Transverse colon (tissue), 4 donors: ENCODE results near the gene LAMB4. TPM values are rescaled to one million over a fixed set of nuclear protein-coding genes. Genes with fewer than 3 reads are reported as not detected.
A peak's percentile ranks its signal among the peaks of the same experiment; 100 is the strongest.

ENCODE experiments used
- DNase-seq: peaks from one replicate; pipeline ENCODE4 v3.0.0-alpha.2; 2019
- H3K27ac ChIP-seq, 4 donors: fragments of 200-600 bp; sonication (generic); 2 replicates each; pipeline ENCODE4 v1.5.1; 2016 to 2018; ENCODE audit warnings: inconsistent platforms in 4 of 4
- H3K27me3 ChIP-seq: fragments of 200-600 bp; sonication (generic); 2 replicates; pipeline ENCODE4 v1.5.1; 2017; ENCODE audit warnings: inconsistent platforms
- H3K36me3 ChIP-seq, 4 donors: fragments of 200-600 bp; sonication (generic); 2 replicates each; pipeline ENCODE4 v1.5.1; 2017 to 2019; ENCODE audit warnings: inconsistent platforms in 4 of 4
- H3K4me1 ChIP-seq, 4 donors: fragments of 200-600 bp; sonication (generic); 2 replicates each; pipeline ENCODE4 v1.5.1; 2017 to 2020; ENCODE audit warnings: inconsistent platforms in 4 of 4
- H3K4me3 ChIP-seq, 4 donors: fragments of 200-600 bp; sonication (generic); 1 replicate in 1 of 4; 2 replicates in 3 of 4; pipeline versions ENCODE4 v1.5.1 to v1.6.1; 2017 to 2019; ENCODE audit warnings: inconsistent platforms in 4 of 4
- H3K9me3 ChIP-seq, 2 donors: fragments of 200-600 bp; sonication (generic); 2 replicates each; pipeline ENCODE4 v1.5.1; 2017 to 2019; ENCODE audit warnings: inconsistent platforms in 2 of 2
- EP300 ChIP-seq: sonication (generic); formaldehyde crosslinking; IDR thresholded peaks from one replicate; pipeline ENCODE4 v1.6.1; 2017; ENCODE audit warnings: antibody characterized with exemption, low read depth
- POLR2A ChIP-seq: fragments of 450-650 bp; IDR thresholded peaks from one replicate; pipeline ENCODE4 v1.6.1; 2016; ENCODE audit warnings: antibody characterized with exemption, mild to moderate bottlenecking, moderate library complexity
- POLR2AphosphoS5 ChIP-seq, 3 donors: sonication (generic); formaldehyde crosslinking; IDR thresholded peaks; one replicate each; pipeline ENCODE4 v1.6.1; 2016; ENCODE audit warnings: antibody characterized with exemption in 3 of 3
- WGBS, 2 donors: methylation state at CpG; one replicate each; pipeline ENCODE4 v1.1.5; 2018; ENCODE audit warnings: low coverage in 1 of 2; 5-methylcytosine and 5-hydroxymethylcytosine counted together
- in situ Hi-C, 4 donors: fragments of 200-750 bp; cut with MboI; loops; one replicate each; pipeline versions ENCODE4 v1.15.0 to v1.15.1; 2017; ENCODE audit warnings: low sequenced_read_pairs in 3 of 4, low pct_ligation_motif_present in 1 of 4, low pct_unique_long_range_greater_than_20kb in 1 of 4
- intact Hi-C: fragments of 100-400 bp; cut with DNase I; formaldehyde crosslinking; loops from one replicate; pipeline ENCODE4 v1.15.1; 2023; ENCODE audit warnings: low total_unique reads
- total RNA-seq, 4 donors: library from RNA; depleted of rRNA; stranded (reverse); fragments of >200 nt; gene quantifications; one replicate each; pipeline ENCODE4 v1.1.0, GENCODE V29; 2016
- TF ChIP-seq, protein P1 (sequence below), 5 experiments: fragments of 200-600 bp in 3 of 5; fragments of 450-650 bp in 2 of 5; sonication (generic) in 3 of 5; IDR thresholded peaks; 1 replicate in 2 of 5; 2 replicates in 3 of 5; pipeline ENCODE4 v1.5.1; 2016 to 2017; ENCODE audit warnings: antibody characterized with exemption in 5 of 5, inconsistent platforms in 3 of 5, mild to moderate bottlenecking in 2 of 5, moderate library complexity in 1 of 5

The LAMB4 gene
- total RNA-seq, 4 donors from 2014 or later, result not detected

DNA sequence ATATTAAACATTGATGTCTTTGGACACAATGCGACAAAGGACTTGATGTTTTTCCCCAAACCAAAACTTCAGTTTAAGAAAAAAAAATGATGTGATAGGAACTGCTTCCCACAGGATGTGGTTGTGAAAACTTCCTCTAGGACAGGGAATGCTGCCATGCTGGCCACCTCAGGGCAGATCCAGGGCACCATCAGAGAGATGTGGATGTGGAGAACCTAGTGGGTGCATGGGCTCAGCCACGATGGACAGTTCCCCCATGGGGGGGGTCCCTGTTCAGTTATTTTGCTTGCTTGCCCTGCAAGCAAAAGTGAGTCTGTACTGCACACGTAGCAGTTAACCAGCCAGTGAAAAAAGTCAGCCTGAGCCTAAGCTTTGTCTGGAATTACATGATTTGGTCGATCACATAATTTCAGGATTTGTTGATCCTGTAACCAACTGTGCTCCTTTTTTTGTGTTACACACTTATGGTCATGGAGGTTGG lies 36.3 kb downstream of the LAMB4 start:
- in situ Hi-C loops (no loop called here), intact Hi-C loops (loop anchor here (5.0 kb wide), 1 partner anchor 92 kb away; the partner anchor contains the start of gene LAMB1)
- TF ChIP-seq EP300 (no peak), POLR2AphosphoS5 (IDR thresholded peaks at IDR 0.05) (no peak), POLR2A (no peak)
- TF ChIP-seq, protein P1, sequence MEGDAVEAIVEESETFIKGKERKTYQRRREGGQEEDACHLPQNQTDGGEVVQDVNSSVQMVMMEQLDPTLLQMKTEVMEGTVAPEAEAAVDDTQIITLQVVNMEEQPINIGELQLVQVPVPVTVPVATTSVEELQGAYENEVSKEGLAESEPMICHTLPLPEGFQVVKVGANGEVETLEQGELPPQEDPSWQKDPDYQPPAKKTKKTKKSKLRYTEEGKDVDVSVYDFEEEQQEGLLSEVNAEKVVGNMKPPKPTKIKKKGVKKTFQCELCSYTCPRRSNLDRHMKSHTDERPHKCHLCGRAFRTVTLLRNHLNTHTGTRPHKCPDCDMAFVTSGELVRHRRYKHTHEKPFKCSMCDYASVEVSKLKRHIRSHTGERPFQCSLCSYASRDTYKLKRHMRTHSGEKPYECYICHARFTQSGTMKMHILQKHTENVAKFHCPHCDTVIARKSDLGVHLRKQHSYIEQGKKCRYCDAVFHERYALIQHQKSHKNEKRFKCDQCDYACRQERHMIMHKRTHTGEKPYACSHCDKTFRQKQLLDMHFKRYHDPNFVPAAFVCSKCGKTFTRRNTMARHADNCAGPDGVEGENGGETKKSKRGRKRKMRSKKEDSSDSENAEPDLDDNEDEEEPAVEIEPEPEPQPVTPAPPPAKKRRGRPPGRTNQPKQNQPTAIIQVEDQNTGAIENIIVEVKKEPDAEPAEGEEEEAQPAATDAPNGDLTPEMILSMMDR (IDR thresholded peaks at IDR 0.05), result no peak
- DNase-seq, result no peak
- Histone ChIP-seq H3K36me3 (no peaks in the 10 kb centered on the region), H3K4me3 (no peak overlapping the region), H3K4me1 (peaks cover 5 to 23% (median 17%) of the 10 kb centered on the region in 4 donors), H3K27me3 (no peaks in the 10 kb centered on the region), H3K27ac (peak overlapping the region; percentile 34 to 78 (median 70)), H3K9me3 (no peaks in the 10 kb centered on the region)
- 74 to 93% methylated on average over 3 to 4 of the region's 4 CpGs for WGBS, 2 donors

DNA sequence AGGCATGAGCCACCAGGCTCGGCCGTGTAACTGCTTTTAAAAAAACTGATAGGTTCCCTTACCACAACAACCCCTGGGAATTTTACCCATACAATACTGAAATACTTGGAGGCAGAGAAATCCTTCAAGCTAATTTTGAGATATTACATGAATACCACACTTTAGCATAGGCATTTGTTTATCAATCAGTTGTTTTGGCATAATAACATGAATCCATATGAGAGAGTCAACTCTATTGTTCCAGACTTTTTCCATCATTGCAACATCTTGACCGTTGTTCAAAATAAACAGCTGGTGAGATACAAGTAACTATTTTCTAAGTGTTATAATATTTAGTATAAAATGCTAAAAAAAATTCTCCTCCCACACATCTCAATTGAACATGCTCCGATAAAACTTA lies 36.8 kb downstream of the LAMB4 start:
- Histone ChIP-seq H3K4me3 (no peak overlapping the region), H3K27me3 (no peaks in the 10 kb centered on the region), H3K9me3 (no peaks in the 10 kb centered on the region), H3K4me1 (peaks cover 5 to 23% (median 17%) of the 10 kb centered on the region in 4 donors), H3K36me3 (no peaks in the 10 kb centered on the region), H3K27ac (peak overlapping the region in 1 of 4 donors; percentile 78)
- TF ChIP-seq POLR2AphosphoS5 (IDR thresholded peaks at IDR 0.05), result no peak
- no peak for DNase-seq
- intact Hi-C loops, result loop anchor here (5.0 kb wide), 1 partner anchor 91 kb away; the partner anchor contains the start of gene LAMB1
- WGBS, 2 donors, result 78 to 82% methylated on average over 2 to 4 of the region's 4 CpGs
- in situ Hi-C loops, result no loop called here

DNA sequence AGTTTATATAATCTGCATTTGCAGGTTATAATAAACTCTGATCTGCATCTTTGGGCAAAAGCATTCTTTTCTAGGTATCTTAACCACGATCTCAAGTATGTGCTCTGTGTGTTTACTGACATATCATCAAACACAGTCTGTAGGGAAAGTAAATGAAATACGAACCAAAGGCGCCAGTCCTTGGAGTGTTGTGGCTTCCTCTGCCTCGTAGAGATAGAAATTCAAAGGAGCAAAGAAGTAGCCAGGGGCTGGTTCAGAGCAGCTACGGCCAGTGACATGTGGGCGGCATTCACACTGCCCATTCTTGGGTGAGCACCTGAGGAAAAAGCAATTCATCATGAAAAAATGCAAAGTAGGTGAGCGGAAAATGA lies 38.7 kb downstream of the LAMB4 start:
- in situ Hi-C loops, result no loop called here
- no peak overlapping the region for H3K27ac ChIP-seq
- DNase-seq, result no peak
- H3K27me3 ChIP-seq, result no peaks in the 10 kb centered on the region
- 82 to 83% methylated on average over 7 of the region's 7 CpGs for WGBS, 2 donors
- H3K4me3 ChIP-seq, result no peak overlapping the region
- H3K4me1 ChIP-seq, result peaks cover 5 to 23% (median 17%) of the 10 kb centered on the region in 4 donors
- H3K36me3 ChIP-seq, result no peaks in the 10 kb centered on the region
- no peaks in the 10 kb centered on the region for H3K9me3 ChIP-seq
- TF ChIP-seq, protein P1 (IDR thresholded peaks at IDR 0.05), result no peak
- TF ChIP-seq POLR2A (no peak), POLR2AphosphoS5 (IDR thresholded peaks at IDR 0.05) (no peak), EP300 (no peak)
- intact Hi-C loops, result loop anchor here (5.0 kb wide), 1 partner anchor 89 kb away; the partner anchor contains the start of gene LAMB1

- Histone ChIP-seq H3K27me3 (no peaks in the 10 kb centered on the region), H3K9me3 (no peaks in the 10 kb centered on the region), H3K27ac (no peak overlapping the region), H3K4me3 (no peak overlapping the region), H3K4me1 (peaks cover 4 to 18% (median 16%) of the 10 kb centered on the region in 4 donors), H3K36me3 (no peaks in the 10 kb centered on the region)
- no peak for TF ChIP-seq EP300
- TF ChIP-seq POLR2A, result no peak
- no peak for TF ChIP-seq POLR2AphosphoS5 (IDR thresholded peaks at IDR 0.05)
- TF ChIP-seq, protein P1 (IDR thresholded peaks at IDR 0.05), result no peak
- intact Hi-C loops (loop anchor here (5.0 kb wide), 1 partner anchor 89 kb away; the partner anchor contains the start of gene LAMB1), in situ Hi-C loops (no loop called here)
- WGBS, 2 donors, result 74 to 82% methylated on average over 6 to 7 of the region's 7 CpGs
- DNase-seq, result no peak
Measured at GRCh38 chr7:108090791-108091460, 39.2 kb downstream of the LAMB4 start.
